ENCODE results near the gene PKNOX2.
A peak's percentile ranks its signal among the peaks of the same experiment; 100 is the strongest.

Gene PKNOX2

GRCh38 chr11:125164422-125165110 lies at the start of gene PKNOX2:
Gene PKNOX2, plus strand, starts transcription at chr11:125164751. Its CDS starts 186,555 bp downstream, at chr11:125351306.
- DNase-seq = peak; percentile 59

GRCh38 chr11:125117429-125117828 lies 47.1 kb upstream of the PKNOX2 start:
- DNase-seq = no peak

GRCh38 chr11:125123194-125123946 lies 41.2 kb upstream of the PKNOX2 start:
- no peak for DNase-seq

- DNase-seq = peak; percentile 72
Measured at GRCh38 chr11:125123947-125124617, 40.5 kb upstream of the PKNOX2 start.

- DNase-seq = no peak
Measured at GRCh38 chr11:125124618-125124992, 39.9 kb upstream of the PKNOX2 start.

- no peak for DNase-seq
Measured at GRCh38 chr11:125128450-125128849, 36.1 kb upstream of the PKNOX2 start.

- no peak for DNase-seq
Measured at GRCh38 chr11:125129316-125129993, 35.1 kb upstream of the PKNOX2 start.

- DNase-seq = no peak
Measured at GRCh38 chr11:125132071-125132470, 32.5 kb upstream of the PKNOX2 start.

- DNase-seq = no peak
Measured at GRCh38 chr11:125132596-125132995, 32.0 kb upstream of the PKNOX2 start.

GRCh38 chr11:125136001-125136400 lies 28.6 kb upstream of the PKNOX2 start:
- no peak for DNase-seq

GRCh38 chr11:125138966-125139365 lies 25.6 kb upstream of the PKNOX2 start:
- no peak for DNase-seq

GRCh38 chr11:125139778-125140177 lies 24.8 kb upstream of the PKNOX2 start:
- DNase-seq = no peak

GRCh38 chr11:125140233-125140632 lies 24.3 kb upstream of the PKNOX2 start:
- no peak for DNase-seq

GRCh38 chr11:125141178-125141577 lies 23.4 kb upstream of the PKNOX2 start:
- DNase-seq = no peak

- DNase-seq = peak; percentile 57
Measured at GRCh38 chr11:125141686-125142535, 22.6 kb upstream of the PKNOX2 start.

- no peak for DNase-seq
Measured at GRCh38 chr11:125146232-125146631, 18.3 kb upstream of the PKNOX2 start.

GRCh38 chr11:125147280-125147679 lies 17.3 kb upstream of the PKNOX2 start:
- no peak for DNase-seq

- no peak for DNase-seq
Measured at GRCh38 chr11:125148011-125148410, 16.5 kb upstream of the PKNOX2 start.

- DNase-seq = no peak
Measured at GRCh38 chr11:125148743-125149142, 15.8 kb upstream of the PKNOX2 start.

- DNase-seq = no peak
Measured at GRCh38 chr11:125153837-125154236, 10.7 kb upstream of the PKNOX2 start.

GRCh38 chr11:125154378-125155099 lies 10.0 kb upstream of the PKNOX2 start:
- DNase-seq = no peak

GRCh38 chr11:125155100-125155444 lies 9.5 kb upstream of the PKNOX2 start:
- DNase-seq = no peak
